HG03521 (cell line): ENCODE data around the gene CACHD1.
"Not testable (repeated sequence)": the region's sequence is repeated elsewhere in the genome, so short reads cannot be mapped to it uniquely, and the experiment has no call there.

Experiments used
- ATAC-seq: cut with Tn5 transposase; IDR thresholded peaks from one replicate; pipeline ENCODE4 v1.9.1; 2021; ENCODE audit warnings: mild to moderate bottlenecking, moderate library complexity; ENCODE audit not compliant: unreplicated experiment

Gene CACHD1

DNA sequence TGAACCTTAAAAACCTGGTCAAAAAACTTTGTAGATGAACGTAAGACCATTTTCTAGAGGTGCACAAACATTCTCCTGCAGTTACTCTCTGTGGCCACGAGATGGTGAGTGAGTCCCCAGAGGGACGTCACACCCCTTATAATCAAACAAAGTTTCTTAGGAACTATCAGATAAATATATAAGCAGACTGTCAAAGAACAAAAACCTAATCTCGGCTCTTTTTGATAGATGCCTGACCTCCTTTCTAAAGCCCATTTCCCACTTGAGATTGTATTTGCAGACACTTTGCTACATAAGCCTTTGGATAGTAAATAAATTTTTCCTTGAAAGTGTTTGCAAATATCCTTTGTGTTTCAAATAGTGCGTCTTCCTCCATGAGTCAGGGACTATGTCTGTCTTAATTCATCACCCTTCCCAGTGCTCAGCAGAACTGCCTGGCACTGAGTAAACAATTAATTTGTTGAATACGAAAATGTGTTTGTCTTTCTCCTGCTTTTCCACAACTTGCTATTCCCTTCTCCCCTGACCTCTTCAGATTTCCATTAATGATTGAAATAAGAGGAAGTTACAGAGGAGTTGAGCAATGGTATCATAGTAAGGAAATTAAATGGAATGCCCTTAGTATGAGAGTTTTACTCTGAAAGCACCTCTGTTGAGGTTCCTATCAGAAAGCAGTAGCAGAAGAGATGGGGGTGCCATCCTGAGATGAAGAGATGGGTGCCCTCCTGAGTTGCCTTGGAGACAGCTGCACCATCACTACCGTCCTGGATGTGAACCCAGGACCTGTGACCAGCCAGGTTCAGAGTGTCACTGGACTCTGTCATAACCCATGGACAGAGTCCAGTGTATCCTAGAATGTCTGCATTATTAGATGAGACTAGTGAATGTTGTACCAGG is 217.1 kb downstream of the CACHD1 start:
- ATAC-seq = peak; percentile 78

- no peak for ATAC-seq
These were observed 217.9 kb downstream of the CACHD1 start for GRCh38 chr1:64687725-64688327.

GRCh38 chr1:64691626-64692025 is 221.7 kb downstream of the CACHD1 start:
- ATAC-seq = no peak

DNA sequence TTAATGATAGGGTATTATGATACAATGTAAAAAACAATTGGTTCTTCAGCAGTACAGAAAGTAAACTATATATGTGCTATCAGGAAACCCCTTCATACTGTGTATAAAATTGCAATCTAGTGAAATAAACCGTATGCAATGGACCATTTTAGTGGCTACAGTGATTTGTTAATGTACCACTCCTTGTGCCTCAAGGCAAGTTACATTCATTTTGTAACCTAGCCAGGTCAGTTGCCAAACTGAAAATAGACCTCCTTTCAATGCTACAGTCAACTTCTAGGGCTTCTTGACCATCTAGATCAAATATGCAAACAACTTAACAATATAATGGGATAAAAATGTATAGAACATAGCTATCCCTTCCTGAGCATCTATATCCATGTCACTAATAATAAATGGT is 223.0 kb downstream of the CACHD1 start:
- no peak for ATAC-seq

DNA sequence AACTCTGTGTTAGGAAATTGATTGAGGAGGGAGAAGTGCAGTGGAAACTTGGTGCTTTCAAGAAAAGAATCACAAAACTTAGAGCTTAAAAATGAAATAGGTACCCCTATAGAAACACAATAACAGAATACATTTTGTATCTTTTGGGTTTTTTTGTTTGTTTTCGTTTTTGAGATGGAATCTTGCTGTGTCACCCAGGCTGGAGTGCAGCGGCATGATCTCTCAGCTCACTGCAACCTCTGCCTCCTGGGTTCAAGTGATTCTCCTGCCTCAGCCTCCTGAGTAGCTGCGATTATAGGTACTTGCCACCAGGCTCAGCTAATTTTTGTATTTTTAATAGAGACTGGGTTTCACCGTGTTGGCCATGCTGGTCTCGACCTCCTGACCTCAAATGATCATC is 223.5 kb downstream of the CACHD1 start:
- no peak for ATAC-seq

DNA sequence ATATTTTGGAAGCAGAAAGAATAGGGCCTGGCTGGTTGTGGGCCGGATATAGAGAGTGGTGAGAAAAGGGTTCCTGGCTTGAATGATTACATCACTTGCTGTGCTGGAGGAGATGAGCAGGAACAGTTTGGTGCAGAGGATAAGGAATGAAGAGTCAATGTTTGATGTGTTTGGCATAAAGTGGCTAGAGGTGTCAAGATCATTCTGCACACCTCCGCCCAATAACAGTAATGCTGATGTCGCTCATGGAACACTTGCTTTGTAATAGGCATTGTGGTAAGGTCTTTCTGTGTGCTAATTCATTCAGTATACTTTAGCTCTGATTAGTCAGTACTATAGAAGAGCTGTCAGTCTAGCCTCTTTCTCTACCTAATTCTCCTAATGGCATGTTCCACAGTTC is 226.9 kb downstream of the CACHD1 start:
- no peak for ATAC-seq

- ATAC-seq = no peak
These were observed 229.4 kb downstream of the CACHD1 start for GRCh38 chr1:64699327-64699726.

DNA sequence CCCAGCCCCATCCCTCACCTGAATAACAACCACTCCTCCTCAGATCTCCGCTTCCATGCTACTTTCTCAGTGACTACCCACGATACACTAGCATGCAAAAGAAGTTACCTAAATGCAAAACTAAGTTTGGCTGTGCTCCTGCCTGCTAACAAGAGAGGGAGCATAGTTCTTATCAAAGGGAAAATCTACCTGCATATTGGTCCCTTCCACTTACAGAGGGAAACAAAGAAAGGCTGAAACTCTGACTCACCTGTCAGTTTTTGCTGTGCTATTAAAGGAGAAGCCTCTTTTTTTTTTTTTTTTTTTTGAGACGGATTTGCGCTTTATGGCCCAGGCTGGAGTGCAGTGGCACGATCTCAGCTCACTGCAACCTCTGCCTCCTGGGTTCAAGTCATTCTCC is 231.1 kb downstream of the CACHD1 start:
- no peak for ATAC-seq

DNA sequence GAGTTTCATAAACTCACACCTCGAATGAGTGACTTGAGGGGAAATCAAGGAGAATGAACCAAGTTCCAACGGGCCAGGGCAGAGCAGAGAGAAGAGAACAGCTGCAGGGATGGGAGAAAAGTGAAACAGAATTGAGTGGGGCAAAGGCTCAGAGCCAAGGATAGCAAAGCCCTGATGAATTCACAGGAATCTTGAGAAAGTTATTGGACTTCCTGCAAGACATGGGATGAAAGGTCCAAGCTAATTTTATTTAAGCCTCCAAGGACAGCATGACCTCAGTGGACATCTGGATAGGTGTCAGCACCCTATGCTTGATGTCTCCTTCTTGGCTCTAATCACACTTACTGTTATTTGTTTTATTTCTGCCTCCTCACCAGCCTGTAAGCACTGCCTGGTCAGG is 232.0 kb downstream of the CACHD1 start:
- ATAC-seq = no peak

- ATAC-seq = not testable (repeated sequence)
These were observed 232.7 kb downstream of the CACHD1 start for GRCh38 chr1:64702670-64703069.

DNA sequence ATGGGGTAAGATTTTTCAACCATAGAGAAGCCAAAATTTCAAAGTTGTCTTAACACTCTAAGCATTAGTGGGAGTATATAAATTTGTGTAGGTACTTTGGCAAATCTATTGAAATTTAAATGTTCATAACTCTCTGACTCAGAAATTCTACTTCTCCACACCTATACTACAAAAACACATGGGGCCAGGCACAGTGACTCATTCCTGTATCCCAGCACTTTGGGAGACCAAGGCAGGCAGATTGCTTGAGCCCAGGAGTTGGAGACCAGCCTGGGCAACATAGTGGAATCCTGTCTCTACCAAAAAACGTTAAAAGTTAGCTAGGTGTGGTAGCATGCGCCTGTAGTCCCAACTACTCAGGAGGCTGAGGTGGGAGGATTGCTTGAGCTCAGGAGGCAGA is 233.7 kb downstream of the CACHD1 start:
- no peak for ATAC-seq

GRCh38 chr1:64705591-64705990 is 235.7 kb downstream of the CACHD1 start:
- no peak for ATAC-seq

GRCh38 chr1:64711266-64711665 is 241.3 kb downstream of the CACHD1 start:
- no peak for ATAC-seq

- ATAC-seq = no peak
These were observed 242.1 kb downstream of the CACHD1 start for GRCh38 chr1:64712049-64712448.

DNA sequence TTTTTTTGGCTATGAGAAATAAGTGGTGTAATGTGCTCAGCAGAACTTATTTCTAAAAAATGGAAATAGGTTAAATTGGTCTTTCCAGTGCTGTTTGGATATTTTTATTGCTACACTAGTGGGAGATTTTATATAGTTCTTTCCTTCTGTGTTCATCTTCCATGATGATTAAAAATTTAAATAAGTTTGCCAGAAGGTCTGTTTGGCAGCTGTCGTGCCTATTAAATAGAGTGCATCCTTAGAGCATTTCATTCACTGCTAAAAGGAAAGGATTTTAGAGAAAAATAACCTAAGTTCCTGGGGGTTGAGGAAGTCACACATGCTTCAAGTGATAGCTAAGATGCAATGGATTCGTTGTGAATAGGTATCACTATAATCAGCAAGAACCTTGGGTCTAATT is 245.3 kb downstream of the CACHD1 start:
- ATAC-seq = no peak

DNA sequence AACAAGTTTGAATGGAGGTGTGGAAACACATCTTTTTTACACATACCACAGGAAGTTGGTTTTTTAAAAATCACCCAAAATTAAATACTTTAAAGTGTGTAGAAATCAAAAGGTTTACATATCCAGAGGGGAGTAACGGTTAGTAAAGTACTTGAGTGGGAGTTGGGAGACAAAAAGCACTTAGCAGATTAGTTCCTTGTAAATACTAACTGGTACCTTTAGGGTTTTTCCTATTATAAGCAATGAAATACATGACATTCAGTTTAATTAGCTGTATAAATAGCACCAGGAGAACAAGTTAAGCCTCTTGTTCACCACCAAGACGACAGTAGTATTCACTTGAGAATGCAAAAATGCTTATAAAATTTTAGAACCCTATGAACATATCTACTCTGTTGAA is 251.2 kb downstream of the CACHD1 start:
- ATAC-seq = no peak

- ATAC-seq = no peak
These were observed 251.7 kb downstream of the CACHD1 start for GRCh38 chr1:64721576-64722145.

GRCh38 chr1:64727861-64728260 is 257.9 kb downstream of the CACHD1 start:
- no peak for ATAC-seq

DNA sequence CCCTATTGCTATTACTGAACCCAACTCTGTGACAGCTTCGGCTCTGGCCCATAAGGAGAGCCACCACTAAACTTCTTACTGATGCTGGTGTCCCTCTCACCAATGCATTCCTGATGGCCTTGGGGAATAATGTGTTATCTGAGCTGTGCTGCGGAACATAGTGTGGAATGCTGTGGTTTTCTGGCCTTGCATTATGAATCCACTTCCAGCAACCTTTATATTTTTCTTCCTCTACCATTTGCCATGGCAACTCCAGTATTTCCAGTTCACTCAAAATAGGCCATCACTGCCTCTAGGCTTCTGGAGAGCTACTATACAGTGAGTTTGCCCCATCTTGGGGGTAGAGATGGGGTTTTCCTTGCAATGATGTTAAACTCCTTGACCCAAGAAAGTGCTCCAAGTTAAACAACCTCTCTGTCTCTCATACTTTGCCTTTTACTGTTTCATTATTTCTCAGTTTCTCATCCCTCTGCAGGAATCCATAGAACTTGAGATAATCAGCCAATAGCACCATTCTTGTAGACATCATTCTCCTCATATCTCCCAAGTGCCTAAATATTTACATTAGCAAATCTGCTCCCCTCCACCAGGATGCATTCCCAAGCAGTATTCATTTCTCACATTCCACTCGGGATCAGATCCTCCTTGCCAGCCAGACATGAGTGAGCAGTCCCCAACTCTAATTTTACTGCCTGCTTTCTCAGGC is 263.8 kb downstream of the CACHD1 start:
- ATAC-seq = no peak

DNA sequence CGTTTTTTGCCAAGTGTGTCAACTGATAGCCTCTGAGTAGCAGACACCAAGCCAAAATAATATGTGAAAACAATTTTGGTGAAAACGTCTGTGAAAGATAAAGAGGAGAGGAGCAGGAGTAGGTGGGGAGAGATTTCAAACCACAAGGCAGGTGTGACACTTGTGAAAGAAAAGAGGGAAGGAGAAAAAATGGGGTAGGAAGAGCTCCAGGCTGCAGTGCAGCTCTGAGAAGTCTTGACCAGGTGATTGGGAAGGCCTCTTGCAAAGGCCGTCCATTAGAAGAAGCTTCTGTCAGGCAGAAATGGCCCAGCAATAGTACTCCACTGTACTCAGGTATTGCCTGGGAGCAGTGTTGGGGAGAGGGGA is 264.3 kb downstream of the CACHD1 start:
- ATAC-seq = no peak

- ATAC-seq = not testable (repeated sequence)
These were observed 270.8 kb downstream of the CACHD1 start for GRCh38 chr1:64740687-64741086.
